GM18498 (cell line): ENCODE data around the gene RNF113B.

Experiments
- ATAC-seq: cut with Tn5 transposase; IDR thresholded peaks from one replicate; pipeline ENCODE4 v1.9.1; 2021; ENCODE audit warnings: mild to moderate bottlenecking, moderate library complexity; ENCODE audit not compliant: unreplicated experiment

Gene RNF113B

GRCh38 chr13:98204546-98204945 lies 27.5 kb upstream of the RNF113B start:
- no peak for ATAC-seq

- ATAC-seq, result no peak
Measured at GRCh38 chr13:98203646-98204326, 26.7 kb upstream of the RNF113B start.

GRCh38 chr13:98201984-98202383 lies 24.9 kb upstream of the RNF113B start:
- ATAC-seq, result no peak

GRCh38 chr13:98201189-98201588 lies 24.1 kb upstream of the RNF113B start:
- ATAC-seq, result no peak

GRCh38 chr13:98200211-98200878 lies 23.3 kb upstream of the RNF113B start:
- ATAC-seq, result no peak

- ATAC-seq, result no peak
Measured at GRCh38 chr13:98199480-98199879, 22.4 kb upstream of the RNF113B start.

GRCh38 chr13:98198683-98199082 lies 21.6 kb upstream of the RNF113B start:
- ATAC-seq, result no peak

- no peak for ATAC-seq
Measured at GRCh38 chr13:98195054-98195791, 18.2 kb upstream of the RNF113B start.

GRCh38 chr13:98192008-98192407 lies 14.9 kb upstream of the RNF113B start:
- ATAC-seq, result no peak

GRCh38 chr13:98190889-98191444 lies 13.9 kb upstream of the RNF113B start:
- no peak for ATAC-seq

GRCh38 chr13:98189841-98190505 lies 12.9 kb upstream of the RNF113B start:
- ATAC-seq, result no peak

GRCh38 chr13:98188544-98189166 lies 11.6 kb upstream of the RNF113B start:
- ATAC-seq, result no peak

- no peak for ATAC-seq
Measured at GRCh38 chr13:98187965-98188261, 10.8 kb upstream of the RNF113B start.

- ATAC-seq, result no peak
Measured at GRCh38 chr13:98187155-98187964, 10.3 kb upstream of the RNF113B start.

GRCh38 chr13:98184792-98185191 lies 7.7 kb upstream of the RNF113B start:
- no peak for ATAC-seq

- ATAC-seq, result no peak
Measured at GRCh38 chr13:98182589-98182988, 5.5 kb upstream of the RNF113B start.

- ATAC-seq, result no peak
Measured at GRCh38 chr13:98182153-98182552, 5.1 kb upstream of the RNF113B start.

GRCh38 chr13:98181111-98181815 lies 4.2 kb upstream of the RNF113B start:
- ATAC-seq, result no peak

- ATAC-seq, result no peak
Measured at GRCh38 chr13:98180092-98180491, 3.0 kb upstream of the RNF113B start.
